Measurements from ENCODE around the gene PRG3.

PRG3 gene

GRCh38 chr11:57391539-57391938 lies 10.6 kb upstream of the PRG3 start:
- FAIRE-seq: no peak

GRCh38 chr11:57391111-57391510 lies 10.2 kb upstream of the PRG3 start:
- no peak for FAIRE-seq
- DNase-seq (ENCODE audit: insufficient read length, low spot score): no peak

More at GRCh38 chr11:57391539-57391938, 10.6 kb upstream of the PRG3 start:
- no peak for DNase-seq (ENCODE audit: insufficient read length, low spot score)

GRCh38 chr11:57390535-57390934 lies 9.6 kb upstream of the PRG3 start, which contains the start of gene PRG2:
PRG2 (minus strand) TSS chr11:57390650; CDS start chr11:57389944, 706 bp downstream.
- FAIRE-seq (no peak), DNase-seq (ENCODE audit: insufficient read length, low spot score) (no peak)

- FAIRE-seq (no peak), DNase-seq (ENCODE audit: insufficient read length, low spot score) (no peak)
Observed at GRCh38 chr11:57387289-57388030, 6.5 kb upstream of the PRG3 start.

- FAIRE-seq: no peak
- DNase-seq (ENCODE audit: insufficient read length, low spot score): no peak
Observed at GRCh38 chr11:57386178-57386940, 5.4 kb upstream of the PRG3 start.

- peak; percentile 21 for DNase-seq (ENCODE audit: insufficient read length, low spot score)
- no peak for FAIRE-seq
Observed at GRCh38 chr11:57379732-57380131, 1.2 kb downstream of the PRG3 start.

- DNase-seq (ENCODE audit: insufficient read length, low spot score) (no peak), FAIRE-seq (no peak)
Observed at GRCh38 chr11:57378186-57378585, 2.8 kb downstream of the PRG3 start.

- no peak for FAIRE-seq
Observed at GRCh38 chr11:57377107-57377506, 3.8 kb downstream of the PRG3 start.

GRCh38 chr11:57376095-57377090 lies 4.6 kb downstream of the PRG3 start:
- DNase-seq (ENCODE audit: insufficient read length, low spot score) (no peak), FAIRE-seq (no peak)

More at GRCh38 chr11:57377107-57377506, 3.8 kb downstream of the PRG3 start:
- DNase-seq (ENCODE audit: insufficient read length, low spot score): no peak

GRCh38 chr11:57375490-57375889 lies 5.5 kb downstream of the PRG3 start:
- FAIRE-seq (no peak), DNase-seq (ENCODE audit: insufficient read length, low spot score) (no peak)

GRCh38 chr11:57374966-57375365 lies 6.0 kb downstream of the PRG3 start:
- DNase-seq (ENCODE audit: insufficient read length, low spot score) (no peak), FAIRE-seq (no peak)

- DNase-seq (ENCODE audit: insufficient read length, low spot score): no peak
- no peak for FAIRE-seq
Observed at GRCh38 chr11:57373146-57373545, 7.8 kb downstream of the PRG3 start.

GRCh38 chr11:57370941-57371340 lies 10.0 kb downstream of the PRG3 start:
- no peak for FAIRE-seq

GRCh38 chr11:57370251-57370650 lies 10.7 kb downstream of the PRG3 start:
- DNase-seq (ENCODE audit: insufficient read length, low spot score) (peak; percentile 22), FAIRE-seq (no peak)

More at GRCh38 chr11:57370941-57371340, 10.0 kb downstream of the PRG3 start:
- DNase-seq (ENCODE audit: insufficient read length, low spot score): no peak

- FAIRE-seq (no peak), DNase-seq (ENCODE audit: insufficient read length, low spot score) (no peak)
Observed at GRCh38 chr11:57368845-57369232, 12.1 kb downstream of the PRG3 start.

- no peak for FAIRE-seq
- no peak for DNase-seq (ENCODE audit: insufficient read length, low spot score)
Observed at GRCh38 chr11:57368106-57368844, 12.7 kb downstream of the PRG3 start.

- DNase-seq (ENCODE audit: insufficient read length, low spot score): no peak
- FAIRE-seq: no peak
Observed at GRCh38 chr11:57364851-57365660, 15.9 kb downstream of the PRG3 start.

GRCh38 chr11:57363131-57364080 lies 17.5 kb downstream of the PRG3 start:
- no peak for FAIRE-seq

More at GRCh38 chr11:57363131-57364080, 17.5 kb downstream of the PRG3 start:
- DNase-seq (ENCODE audit: insufficient read length, low spot score): no peak

Measured in HTR-8/SVneo (cell line).